Fibroblast of skin of left biceps (primary cell): ENCODE results near the gene ITGB7.

Experiments used
- DNase-seq, 2 experiments: peaks; one replicate each; pipeline ENCODE4 v3.0.0-alpha.2; 2013; ENCODE audit warnings: low read depth in 2 of 2

ITGB7 gene, protein sequence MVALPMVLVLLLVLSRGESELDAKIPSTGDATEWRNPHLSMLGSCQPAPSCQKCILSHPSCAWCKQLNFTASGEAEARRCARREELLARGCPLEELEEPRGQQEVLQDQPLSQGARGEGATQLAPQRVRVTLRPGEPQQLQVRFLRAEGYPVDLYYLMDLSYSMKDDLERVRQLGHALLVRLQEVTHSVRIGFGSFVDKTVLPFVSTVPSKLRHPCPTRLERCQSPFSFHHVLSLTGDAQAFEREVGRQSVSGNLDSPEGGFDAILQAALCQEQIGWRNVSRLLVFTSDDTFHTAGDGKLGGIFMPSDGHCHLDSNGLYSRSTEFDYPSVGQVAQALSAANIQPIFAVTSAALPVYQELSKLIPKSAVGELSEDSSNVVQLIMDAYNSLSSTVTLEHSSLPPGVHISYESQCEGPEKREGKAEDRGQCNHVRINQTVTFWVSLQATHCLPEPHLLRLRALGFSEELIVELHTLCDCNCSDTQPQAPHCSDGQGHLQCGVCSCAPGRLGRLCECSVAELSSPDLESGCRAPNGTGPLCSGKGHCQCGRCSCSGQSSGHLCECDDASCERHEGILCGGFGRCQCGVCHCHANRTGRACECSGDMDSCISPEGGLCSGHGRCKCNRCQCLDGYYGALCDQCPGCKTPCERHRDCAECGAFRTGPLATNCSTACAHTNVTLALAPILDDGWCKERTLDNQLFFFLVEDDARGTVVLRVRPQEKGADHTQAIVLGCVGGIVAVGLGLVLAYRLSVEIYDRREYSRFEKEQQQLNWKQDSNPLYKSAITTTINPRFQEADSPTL

DNA sequence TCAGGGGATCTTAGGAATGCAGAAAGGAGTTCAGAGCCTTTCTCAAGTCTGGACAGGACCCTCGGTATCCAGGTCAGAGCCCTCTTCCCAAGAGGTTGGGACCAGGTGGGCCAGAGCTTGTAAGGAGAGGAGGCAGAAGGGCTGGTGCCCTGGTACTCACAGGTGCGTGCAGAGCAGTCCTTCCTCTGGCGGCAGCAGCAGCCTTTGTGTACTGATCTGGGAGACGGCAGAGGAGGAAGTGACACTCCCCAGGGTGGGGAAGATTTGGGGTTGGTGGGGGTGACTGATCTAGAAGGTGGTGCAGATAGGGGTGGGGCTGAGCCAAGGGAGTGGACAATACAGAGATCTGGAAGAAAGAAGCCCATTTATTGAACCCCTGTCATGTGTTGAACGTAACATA is at the start of gene ITGB7:
ITGB7 (minus strand) TSS at position 210 of the 400 bp plus-strand sequence. CDS start 6,808 bp downstream, outside the sequence.
- DNase-seq, result no peak

GRCh38 chr12:53255996-53256395 is 48.9 kb upstream of the ITGB7 start:
- DNase-seq, result no peak

DNA sequence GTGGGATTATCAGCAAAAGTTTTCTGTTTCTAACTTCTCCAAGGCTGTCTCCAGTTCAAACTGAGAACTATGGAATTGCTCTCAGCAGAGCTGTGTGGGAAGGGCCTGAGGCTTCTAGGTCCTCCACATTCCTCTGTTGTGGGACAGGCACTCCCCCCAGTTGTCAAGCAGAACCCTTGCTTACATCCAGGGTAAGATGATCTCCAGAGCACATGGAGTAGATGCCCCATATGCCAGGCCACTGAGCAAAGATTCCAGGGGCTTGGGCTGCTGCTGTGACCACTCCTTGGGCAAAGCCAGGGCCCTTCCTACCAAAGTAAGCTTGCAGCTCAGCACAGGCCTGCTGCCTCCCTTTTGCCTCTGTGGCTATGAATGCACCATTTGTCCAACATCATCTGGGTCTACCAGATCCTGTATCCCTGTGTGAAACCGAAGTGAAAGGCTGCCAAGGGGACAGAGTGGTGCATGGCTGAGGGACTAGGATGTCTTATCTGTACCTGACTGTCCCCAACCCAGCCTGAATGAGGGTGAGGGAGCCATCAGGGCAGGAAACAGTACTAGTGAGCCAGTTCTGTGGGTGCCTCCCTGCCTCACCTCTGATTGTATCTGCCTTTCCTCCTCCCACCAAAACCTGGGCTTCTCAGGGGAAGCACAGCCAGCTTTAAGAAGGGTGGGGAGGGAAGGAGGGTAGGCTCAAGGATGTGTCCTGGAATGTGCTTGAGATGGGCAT is 47.9 kb upstream of the ITGB7 start:
- no peak for DNase-seq

DNA sequence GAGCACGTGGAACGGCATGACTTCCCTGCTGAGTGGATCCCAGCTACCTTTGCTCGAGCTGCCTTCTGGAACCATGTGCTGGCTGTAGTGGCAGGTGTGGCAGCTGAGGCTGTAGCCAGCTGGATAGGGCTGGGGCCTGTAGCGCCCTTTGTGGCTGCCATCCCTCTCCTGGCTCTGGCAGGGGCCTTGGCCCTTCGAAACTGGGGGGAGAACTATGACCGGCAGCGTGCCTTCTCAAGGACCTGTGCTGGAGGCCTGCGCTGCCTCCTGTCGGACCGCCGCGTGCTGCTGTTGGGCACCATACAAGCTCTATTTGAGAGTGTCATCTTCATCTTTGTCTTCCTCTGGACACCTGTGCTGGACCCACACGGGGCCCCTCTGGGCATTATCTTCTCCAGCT is 46.2 kb upstream of the ITGB7 start:
- no peak for DNase-seq

DNA sequence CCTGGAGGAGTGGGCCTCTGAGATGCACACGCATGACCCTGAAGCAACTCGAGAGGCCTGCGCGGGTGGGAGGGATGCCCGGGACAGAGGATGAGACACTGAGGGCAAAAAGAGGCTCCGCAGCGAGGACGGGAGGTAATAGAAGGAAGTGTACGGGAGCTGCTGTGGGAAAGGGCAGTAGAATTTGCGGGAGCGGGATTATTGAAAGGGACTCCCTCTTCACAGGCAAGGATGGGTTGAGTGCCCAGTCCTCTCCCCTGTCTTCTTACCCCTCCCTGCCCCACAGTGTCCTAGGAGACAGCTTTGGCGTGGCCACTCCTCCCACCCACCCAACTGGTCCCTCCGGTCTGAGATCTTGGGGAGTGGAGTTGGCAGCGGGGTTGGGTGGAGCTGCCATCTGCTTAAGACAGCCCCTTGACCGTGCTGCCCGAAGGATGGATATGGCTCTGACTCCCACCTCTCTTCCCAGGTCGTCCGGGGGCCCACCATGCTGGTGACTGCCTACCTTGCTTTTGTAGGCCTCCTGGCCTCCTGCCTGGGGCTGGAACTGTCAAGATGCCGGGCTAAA is 45.4 kb upstream of the ITGB7 start:
- DNase-seq, result no peak

DNA sequence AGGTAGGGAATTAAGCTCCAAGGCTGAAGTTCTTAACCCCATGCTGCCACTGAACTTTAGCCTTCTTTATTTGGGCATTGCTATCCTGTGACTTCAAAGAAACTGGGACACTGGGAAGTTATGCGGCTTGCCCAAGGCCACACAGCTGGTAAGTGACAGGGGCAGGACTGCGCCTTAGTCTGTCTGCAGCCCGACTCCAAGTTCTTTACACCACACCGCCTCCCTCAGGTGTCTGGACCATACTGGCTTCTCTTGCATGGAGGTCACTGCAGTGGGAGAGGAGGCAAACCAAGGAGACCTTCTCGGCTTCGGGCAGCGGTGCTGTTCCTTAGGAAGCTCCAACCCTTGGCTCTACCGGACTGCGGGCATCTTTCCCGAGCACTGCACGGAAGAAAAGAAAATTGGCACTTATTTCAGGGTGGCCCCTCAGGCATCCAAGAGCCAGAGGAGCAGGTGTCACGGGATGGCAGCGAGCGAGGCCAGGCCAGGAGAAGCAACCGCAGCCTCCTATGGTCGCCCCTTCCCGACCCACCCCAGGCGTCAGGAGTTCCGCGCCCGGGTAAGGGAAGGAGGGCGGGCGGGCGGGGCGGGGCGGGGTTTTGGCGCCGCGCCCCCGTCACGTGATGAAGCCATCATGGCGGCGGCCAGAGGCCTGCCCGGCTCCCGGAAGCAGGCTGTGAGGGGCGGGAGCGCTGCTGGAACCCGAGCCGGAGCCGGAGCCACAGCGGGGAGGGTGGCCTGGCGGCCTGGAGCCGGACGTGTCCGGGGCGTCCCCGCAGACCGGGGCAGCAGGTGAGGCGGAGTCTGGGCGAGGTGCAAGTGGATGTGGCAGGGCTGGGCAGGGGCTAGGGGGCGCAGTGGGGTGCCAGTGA is 44.7 kb upstream of the ITGB7 start:
- DNase-seq, result no peak

GRCh38 chr12:53245286-53245685 is 38.2 kb upstream of the ITGB7 start:
- DNase-seq, result no peak

- no peak for DNase-seq
Measured at GRCh38 chr12:53244337-53244736, 37.3 kb upstream of the ITGB7 start.

DNA sequence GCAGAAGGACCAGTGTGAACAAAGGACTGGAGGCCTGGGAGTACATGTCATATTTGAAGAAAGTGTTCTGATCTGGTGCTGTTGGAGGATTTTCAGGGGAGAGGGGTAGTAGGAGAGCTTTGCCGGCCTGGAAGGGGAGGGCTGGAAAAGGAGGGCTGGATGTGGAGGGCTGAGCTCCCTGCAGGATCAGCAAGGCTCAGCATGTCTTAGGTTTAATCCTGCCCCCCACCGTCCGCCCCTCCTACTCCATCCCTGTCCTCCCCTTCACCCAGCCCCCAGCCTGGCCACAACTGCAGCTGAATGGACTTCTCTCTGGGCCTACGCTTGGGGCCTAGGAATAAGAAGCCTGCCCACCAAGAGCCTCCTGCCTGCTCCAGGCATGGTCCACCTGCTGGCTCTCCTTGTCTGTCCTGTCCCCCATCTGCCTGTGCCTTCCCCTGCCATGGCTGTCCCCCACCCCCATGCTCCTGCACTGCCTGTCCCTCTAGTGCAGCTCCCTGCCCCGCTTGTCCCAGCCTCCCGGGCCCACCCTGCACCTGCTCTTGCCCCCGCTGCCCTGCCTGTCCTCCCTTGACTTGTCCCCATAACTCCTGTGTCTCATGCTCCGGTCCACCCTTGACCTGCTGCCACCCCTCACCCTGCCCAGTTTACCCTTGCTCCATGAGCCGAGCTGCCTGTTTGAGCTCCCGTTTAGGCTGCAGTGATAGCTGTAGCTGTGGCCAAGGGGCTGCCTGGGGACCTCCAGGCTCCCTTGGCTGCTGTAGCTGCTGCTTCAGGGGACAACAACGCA is 34.8 kb upstream of the ITGB7 start:
- DNase-seq, result no peak

GRCh38 chr12:53239643-53240258 is 32.7 kb upstream of the ITGB7 start:
- no peak for DNase-seq

DNA sequence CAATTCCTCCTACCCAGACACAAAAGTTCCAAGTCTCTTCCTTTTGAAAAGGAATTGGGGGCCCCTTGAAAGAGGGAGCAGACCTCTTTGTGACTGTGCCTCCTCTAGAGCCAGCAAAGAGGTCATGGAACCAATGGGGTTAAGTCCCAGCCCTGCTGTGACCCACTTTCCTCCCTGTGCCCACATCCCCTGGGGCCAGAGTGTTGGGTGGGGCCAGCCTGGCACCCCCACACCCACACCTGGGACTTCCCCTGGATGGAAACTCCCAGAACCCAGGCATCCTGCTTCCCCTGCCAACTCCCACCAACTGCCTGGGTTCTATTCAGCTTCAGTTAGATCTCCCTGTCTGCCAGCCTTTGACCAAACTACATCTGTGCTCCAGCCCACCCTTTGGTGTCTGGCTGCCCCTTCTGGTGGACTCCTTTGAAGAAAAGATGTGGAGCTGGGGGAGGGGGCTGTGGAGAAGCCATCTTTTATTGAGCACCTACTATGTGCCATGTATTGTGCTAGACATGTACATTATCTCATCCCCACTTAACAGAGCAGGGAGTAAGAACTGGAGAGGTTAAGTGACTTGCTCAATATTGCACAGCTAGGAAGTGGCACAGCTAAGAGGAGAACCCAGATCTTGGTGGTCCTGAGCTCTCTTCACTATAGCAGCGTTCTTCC is 29.5 kb upstream of the ITGB7 start:
- no peak for DNase-seq

- no peak for DNase-seq
Measured at GRCh38 chr12:53235742-53236442, 28.8 kb upstream of the ITGB7 start.

DNA sequence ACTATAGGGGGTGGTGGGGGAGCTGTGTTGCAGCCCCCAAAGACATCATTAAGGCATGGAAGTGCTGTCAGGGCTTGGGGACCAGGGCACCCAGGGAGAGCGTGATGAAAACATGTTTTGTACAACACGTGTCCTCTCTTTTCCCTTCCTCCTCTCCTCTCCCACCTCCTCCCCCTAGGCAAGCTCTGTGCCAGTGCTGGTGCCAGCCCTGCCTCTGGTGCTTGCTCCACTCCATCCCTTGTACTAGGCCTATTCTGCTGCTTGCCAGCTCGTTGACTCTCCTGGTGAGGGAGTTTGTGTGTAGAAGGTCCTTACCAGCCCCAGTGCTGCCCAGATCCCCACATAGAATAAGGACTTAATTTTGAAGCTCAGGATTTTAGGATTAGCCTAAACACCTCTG is 28.1 kb upstream of the ITGB7 start:
- no peak for DNase-seq

DNA sequence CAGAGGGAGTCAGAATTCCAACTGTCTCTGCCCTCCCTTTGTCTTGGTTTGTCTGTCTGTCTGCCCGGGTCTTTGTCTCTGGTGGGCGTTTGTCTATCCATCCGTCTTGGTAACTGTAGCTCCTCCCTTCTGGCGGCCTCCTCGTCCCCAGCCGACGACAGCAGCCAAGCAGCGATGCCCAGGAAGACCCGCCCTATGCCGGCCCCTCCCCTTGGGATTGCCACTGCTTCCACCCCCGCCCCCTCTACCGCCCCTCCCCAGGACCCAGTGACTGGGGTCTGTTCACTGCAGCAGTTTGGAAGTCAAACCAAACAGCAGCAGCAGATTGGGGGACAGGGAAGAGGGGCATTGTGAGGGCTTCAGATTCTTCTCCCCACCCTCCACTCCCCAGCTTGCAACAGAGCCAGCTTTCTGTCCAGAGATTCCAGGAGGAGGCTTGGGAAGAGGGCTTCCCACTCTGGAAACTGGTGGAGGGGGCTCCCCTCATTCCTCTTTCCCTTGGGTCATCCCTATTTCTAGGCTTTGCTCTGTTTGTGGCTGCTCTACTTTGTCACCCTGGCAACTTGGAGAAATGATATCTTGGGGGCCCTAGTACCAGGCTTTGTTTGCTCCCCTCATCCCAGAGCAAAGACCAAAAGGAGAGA is 27.3 kb upstream of the ITGB7 start:
- DNase-seq, result no peak

DNA sequence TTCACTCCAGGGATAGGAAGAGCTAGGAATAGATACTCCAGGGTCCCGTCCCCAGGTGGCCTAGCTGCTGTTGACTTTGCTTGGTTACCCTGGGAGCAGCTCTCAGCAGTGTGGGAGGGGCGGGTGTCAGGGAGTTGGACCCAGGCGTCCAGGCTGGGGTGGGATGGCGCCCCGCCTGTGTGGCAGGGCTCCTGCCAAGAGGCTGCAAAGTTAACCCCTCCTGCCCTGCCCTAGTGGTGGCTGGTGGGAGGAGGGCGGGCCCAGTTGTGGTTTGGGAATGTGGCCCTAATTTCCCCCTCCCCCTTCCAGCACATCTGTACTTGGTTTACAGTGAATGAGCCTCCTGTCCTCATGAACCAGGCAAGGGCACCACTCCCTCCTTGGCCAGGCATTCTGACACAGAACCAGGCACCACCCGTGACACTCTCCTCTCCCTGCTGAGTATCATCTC is 26.6 kb upstream of the ITGB7 start:
- no peak for DNase-seq

- DNase-seq, result no peak
Measured at GRCh38 chr12:53232646-53233461, 25.8 kb upstream of the ITGB7 start.
